GM23248 (cell line): ENCODE measurements around the gene FKBP14. TPM values are rescaled to one million over a fixed set of nuclear protein-coding genes. Genes with fewer than 3 reads are reported as not detected.
A peak's percentile ranks its signal among the peaks of the same experiment; 100 is the strongest.

Experiments
- DNase-seq: peaks from one replicate; pipeline ENCODE4 v3.0.0-alpha.2; 2015
- H2AFZ ChIP-seq: fragments of 200-600 bp; sonication (generic); 2 replicates; pipeline ENCODE4 v1.6.1; 2016; ENCODE audit warnings: antibody characterized with exemption
- H3F3A ChIP-seq: fragments of 200-600 bp; sonication (generic); 2 replicates; pipeline ENCODE4 v1.6.1; 2016; ENCODE audit warnings: mild to moderate bottlenecking, antibody characterized with exemption, mixed run types; ENCODE audit not compliant: insufficient read depth
- H3K27ac ChIP-seq: fragments of 200-600 bp; sonication (generic); 2 replicates; pipeline ENCODE4 v1.5.1; 2016; ENCODE audit warnings: mild to moderate bottlenecking
- H3K27me3 ChIP-seq: fragments of 200-600 bp; sonication (generic); replicated peaks from 2 replicates; pipeline ENCODE4 v1.6.1; 2016; ENCODE audit warnings: mild to moderate bottlenecking; ENCODE audit not compliant: insufficient read depth
- H3K36me3 ChIP-seq: fragments of 200-600 bp; sonication (generic); 2 replicates; pipeline ENCODE4 v1.6.1; 2016; ENCODE audit warnings: low read depth, mild to moderate bottlenecking
- H3K4me1 ChIP-seq: fragments of 200-600 bp; sonication (generic); 2 replicates; pipeline ENCODE4 v1.6.1; 2016; ENCODE audit warnings: mild to moderate bottlenecking; ENCODE audit not compliant: insufficient read depth
- H3K4me2 ChIP-seq: fragments of 200-600 bp; sonication (generic); one replicate; pipeline ENCODE4 v1.6.1; 2016; ENCODE audit warnings: mild to moderate bottlenecking; ENCODE audit not compliant: unreplicated experiment
- H3K4me3 ChIP-seq: fragments of 200-600 bp; sonication (generic); 2 replicates; pipeline ENCODE4 v1.5.1; 2016; ENCODE audit warnings: mild to moderate bottlenecking
- H3K79me2 ChIP-seq: fragments of 200-600 bp; sonication (generic); 2 replicates; pipeline ENCODE4 v1.6.1; 2016; ENCODE audit warnings: mild to moderate bottlenecking; ENCODE audit not compliant: insufficient read depth
- H3K9ac ChIP-seq: fragments of 200-600 bp; sonication (generic); 2 replicates; pipeline ENCODE4 v1.6.1; 2016; ENCODE audit warnings: mild to moderate bottlenecking
- H3K9me2 ChIP-seq: fragments of 200-600 bp; sonication (generic); 2 replicates; pipeline ENCODE4 v1.6.1; 2016; ENCODE audit warnings: mixed run types, mild to moderate bottlenecking, moderate library complexity; ENCODE audit not compliant: insufficient read depth
- H3K9me3 ChIP-seq: fragments of 200-600 bp; sonication (generic); one replicate; pipeline ENCODE4 v1.6.1; 2017; ENCODE audit warnings: low read depth
- H4K20me1 ChIP-seq: fragments of 200-600 bp; sonication (generic); 2 replicates; pipeline ENCODE4 v1.6.0; 2016; ENCODE audit not compliant: insufficient read depth
- EZH2 ChIP-seq: fragments of 200-600 bp; sonication (generic); IDR thresholded peaks from 2 replicates; pipeline ENCODE4 v1.6.1; 2018; ENCODE audit warnings: antibody characterized with exemption, mild to moderate bottlenecking; ENCODE audit not compliant: insufficient read depth, poor library complexity, severe bottlenecking
- EZH2phosphoT487 ChIP-seq: fragments of 200-600 bp; sonication (generic); IDR thresholded peaks from 2 replicates; pipeline ENCODE4 v1.6.1; 2018; ENCODE audit warnings: antibody characterized with exemption, moderate library complexity, mild to moderate bottlenecking, low read depth; ENCODE audit not compliant: insufficient read depth
- WGBS, 2 experiments: methylation state at CpG; one replicate each; pipeline ENCODE4 v1.1.6; 2015 to 2017; ENCODE audit warnings: low lambda C conversion rate in 2 of 2, low coverage in 1 of 2; ENCODE audit errors: missing lambda C conversion rate in 2 of 2; 5-methylcytosine and 5-hydroxymethylcytosine counted together
- in situ Hi-C: fragments of 300-500 bp; cut with MboI; formaldehyde crosslinking; loops from 2 replicates; pipeline ENCODE4 v1.15.0; 2020
- polyA plus RNA-seq: library from polyadenylated mRNA; unstranded; fragments of >200 nt; fragmentation: Nextera tagmentation; extraction: Ambion mirVana; gene quantifications from 2 replicates; pipeline ENCODE4 v1.2.1, GENCODE V29; 2016
- total RNA-seq: library from RNA; depleted of rRNA; stranded (reverse); fragments of >200 nt; shearing (Covaris generic); gene quantifications from 2 replicates; pipeline ENCODE4 v1.2.3, GENCODE V29; 2014

The FKBP14 gene
- total and polyA plus RNA-seq, 2 experiments from 2014 or later, result 31.8 to 50.7 TPM

GRCh38 chr7:29995652-29996051, 30.9 kb downstream of the FKBP14 start:
- Histone ChIP-seq H3K27me3 (no peaks in the 10 kb centered on the region), H3K36me3 (no peaks in the 10 kb centered on the region), H4K20me1 (no peaks in the 10 kb centered on the region), H3K9me2 (no peaks in the 10 kb centered on the region), H3F3A (no peaks in the 10 kb centered on the region), H3K79me2 (peaks cover 5% of the 10 kb centered on the region), H2AFZ (no peak overlapping the region), H3K9me3 (no peaks in the 10 kb centered on the region), H3K4me3 (no peak overlapping the region), H3K4me1 (0 out of 2 replicates have a peak, but pooled peaks cover 4% of the 10 kb centered on the region), H3K27ac (no peak overlapping the region), H3K4me2 (no peak overlapping the region), H3K9ac (no peak overlapping the region)
- in situ Hi-C loops, result no loop called here
- TF ChIP-seq EZH2, result no peak
- no peak for TF ChIP-seq EZH2phosphoT487
- no peak for DNase-seq

GRCh38 chr7:29993140-29993539, 33.4 kb downstream of the FKBP14 start:
- Histone ChIP-seq H3F3A (peaks cover 10% of the 10 kb centered on the region), H3K79me2 (peaks cover 16% of the 10 kb centered on the region)
- WGBS, 2 experiments, result 68 to 72% methylated on average over 4 of the region's 4 CpGs

GRCh38 chr7:29991937-29992336, 34.6 kb downstream of the FKBP14 start:
- no peaks in the 10 kb centered on the region for H3K36me3 ChIP-seq
- H3F3A ChIP-seq, result peaks cover 20% of the 10 kb centered on the region
- no peak for DNase-seq
- no peaks in the 10 kb centered on the region for H3K9me3 ChIP-seq
- H3K4me2 ChIP-seq, result no peak overlapping the region
- no peak overlapping the region for H3K9ac ChIP-seq
- no peaks in the 10 kb centered on the region for H3K9me2 ChIP-seq
- H3K4me3 ChIP-seq, result no peak overlapping the region
- in situ Hi-C loops, result no loop called here
- peaks cover 25% of the 10 kb centered on the region for H3K79me2 ChIP-seq
- peaks cover 20% of the 10 kb centered on the region for H3K4me1 ChIP-seq
- no peaks in the 10 kb centered on the region for H3K27me3 ChIP-seq
- H3K27ac ChIP-seq, result no peak overlapping the region
- TF ChIP-seq EZH2phosphoT487 (no peak), EZH2 (no peak)
- H4K20me1 ChIP-seq, result no peaks in the 10 kb centered on the region
- no peak overlapping the region for H2AFZ ChIP-seq
- WGBS, 2 experiments, result 90 to 94% methylated on average over 5 of the region's 5 CpGs

More at GRCh38 chr7:29993140-29993539, 33.4 kb downstream of the FKBP14 start:
- H4K20me1 ChIP-seq, result no peaks in the 10 kb centered on the region
- no peak overlapping the region for H3K4me3 ChIP-seq
- no peak overlapping the region for H3K9ac ChIP-seq
- no peaks in the 10 kb centered on the region for H3K9me3 ChIP-seq
- no peak overlapping the region for H2AFZ ChIP-seq
- in situ Hi-C loops, result no loop called here
- H3K4me1 ChIP-seq, result peaks cover 9% of the 10 kb centered on the region
- no peaks in the 10 kb centered on the region for H3K36me3 ChIP-seq
- TF ChIP-seq EZH2phosphoT487 (no peak), EZH2 (no peak)
- H3K4me2 ChIP-seq, result no peak overlapping the region
- no peak for DNase-seq
- no peaks in the 10 kb centered on the region for H3K9me2 ChIP-seq
- no peaks in the 10 kb centered on the region for H3K27me3 ChIP-seq
- H3K27ac ChIP-seq, result no peak overlapping the region

GRCh38 chr7:29990931-29991330, 35.6 kb downstream of the FKBP14 start:
- in situ Hi-C loops, result no loop called here
- no peak overlapping the region for H3K4me2 ChIP-seq
- H2AFZ ChIP-seq, result no peak overlapping the region
- H3K4me3 ChIP-seq, result no peak overlapping the region
- H3K36me3 ChIP-seq, result no peaks in the 10 kb centered on the region
- H3K4me1 ChIP-seq, result peaks cover 22% of the 10 kb centered on the region
- TF ChIP-seq EZH2 (no peak), EZH2phosphoT487 (no peak)
- DNase-seq, result no peak
- no peaks in the 10 kb centered on the region for H3K9me3 ChIP-seq
- H4K20me1 ChIP-seq, result no peaks in the 10 kb centered on the region
- no peak overlapping the region for H3K27ac ChIP-seq
- peaks cover 35% of the 10 kb centered on the region for H3K79me2 ChIP-seq
- WGBS, 2 experiments, result 87 to 88% methylated on average over 4 of the region's 4 CpGs
- no peak overlapping the region for H3K9ac ChIP-seq
- peaks cover 21% of the 10 kb centered on the region for H3F3A ChIP-seq
- no peaks in the 10 kb centered on the region for H3K9me2 ChIP-seq
- H3K27me3 ChIP-seq, result no peaks in the 10 kb centered on the region

GRCh38 chr7:29989257-29989995, 37.1 kb downstream of the FKBP14 start, which contains the start of gene SCRN1:
SCRN1 (minus strand) TSS chr7:29989801; CDS start chr7:29969067, 20,734 bp downstream.
- H3K9ac ChIP-seq, result peak within 1 kb of the TSS; percentile 88
- peaks cover 18% of the 10 kb centered on the region for H3K4me1 ChIP-seq
- peak within 1 kb of the TSS; percentile 92 for H3K4me3 ChIP-seq
- H3K27ac ChIP-seq, result peak within 1 kb of the TSS; percentile 88
- TF ChIP-seq EZH2phosphoT487 (no peak), EZH2 (no peak)
- no peaks in the 10 kb centered on the region for H3K27me3 ChIP-seq
- no peaks in the 10 kb centered on the region for H4K20me1 ChIP-seq
- in situ Hi-C loops, result no loop called here
- peak within 1 kb of the TSS; percentile 88 for H2AFZ ChIP-seq
- peaks cover 21% of the 10 kb centered on the region for H3F3A ChIP-seq
- H3K9me3 ChIP-seq, result no peaks in the 10 kb centered on the region
- peak; percentile 65 for DNase-seq
- no peaks in the 10 kb centered on the region for H3K9me2 ChIP-seq
- peak within 1 kb of the TSS; percentile 86 for H3K4me2 ChIP-seq
- peaks cover 50% of the 10 kb centered on the region for H3K79me2 ChIP-seq
- 1% methylated on average over 35 to 49 of the region's 79 CpGs for WGBS, 2 experiments
- H3K36me3 ChIP-seq, result no peaks in the 10 kb centered on the region
